GM18520 (cell line): ENCODE measurements around the gene PSG3.
"Not testable (repeated sequence)": the region's sequence is repeated elsewhere in the genome, so short reads cannot be mapped to it uniquely, and the experiment has no call there.

ENCODE experiments used
- ATAC-seq: cut with Tn5 transposase; IDR thresholded peaks from one replicate; pipeline ENCODE4 v1.9.1; 2021; ENCODE audit not compliant: unreplicated experiment

The PSG3 gene

DNA sequence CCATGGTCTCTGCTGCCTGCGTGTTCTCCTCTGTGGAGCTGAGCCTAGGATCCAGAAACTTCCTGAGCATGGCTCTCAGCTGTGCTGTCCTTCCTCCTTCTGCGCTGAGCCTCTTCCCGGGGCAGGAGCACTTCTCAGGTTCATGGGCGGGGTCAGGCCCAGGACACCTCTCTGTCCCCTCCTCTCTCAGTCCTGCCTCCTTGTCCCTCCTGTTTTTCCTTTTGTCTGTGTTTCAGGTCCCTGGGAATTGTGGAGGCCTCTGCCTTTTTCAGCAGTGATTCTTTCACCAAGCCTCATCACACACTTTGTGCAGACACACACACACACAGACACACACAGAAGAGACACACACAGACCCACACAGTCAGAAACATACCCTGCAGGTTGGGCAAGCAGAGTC is at the start of gene PSG3:
Gene PSG3, minus strand, starts transcription at position 101 of the 400 bp plus-strand sequence. Its CDS starts 97 bp downstream, at position 4.
- ATAC-seq, result not testable (repeated sequence)

DNA sequence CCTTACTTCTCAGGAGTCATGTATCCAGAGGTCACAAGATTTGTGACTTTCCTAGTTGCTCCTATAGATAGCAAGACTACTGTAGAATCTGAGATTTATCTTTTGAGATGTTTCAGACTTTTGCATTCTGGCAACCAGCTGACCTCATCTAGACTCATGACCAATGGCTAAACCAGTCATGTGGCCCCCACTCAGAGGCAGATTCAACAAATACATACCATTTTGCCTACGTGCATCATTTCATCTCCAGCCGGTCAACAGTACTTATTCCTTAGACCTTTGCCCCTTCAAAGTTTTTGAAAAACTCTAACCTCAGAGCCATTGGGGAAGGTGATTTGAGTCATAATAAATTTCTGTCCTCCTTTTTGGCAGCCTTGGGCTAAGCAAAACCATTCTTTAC is 48.5 kb upstream of the PSG3 start:
- ATAC-seq, result not testable (repeated sequence)

DNA sequence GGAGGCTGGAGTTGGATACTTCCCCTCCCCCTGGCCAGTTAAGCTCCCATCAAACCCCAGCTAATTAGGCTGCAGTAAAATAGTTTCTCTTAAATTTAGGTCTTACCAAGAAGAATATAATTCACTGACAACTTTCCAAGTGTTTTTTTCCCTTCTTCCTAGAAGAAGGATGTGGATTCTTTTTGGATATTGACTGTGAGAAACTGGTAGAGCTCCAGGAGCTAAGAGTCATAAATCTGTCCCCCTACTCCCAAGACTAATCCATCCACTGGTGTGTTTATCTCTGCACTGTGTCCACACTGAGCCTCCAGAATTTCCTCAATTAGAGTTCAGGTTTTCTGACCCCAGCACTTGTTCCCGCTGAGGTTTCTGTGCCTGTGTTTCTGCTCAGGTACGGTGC is 47.5 kb upstream of the PSG3 start:
- not testable (repeated sequence) for ATAC-seq

DNA sequence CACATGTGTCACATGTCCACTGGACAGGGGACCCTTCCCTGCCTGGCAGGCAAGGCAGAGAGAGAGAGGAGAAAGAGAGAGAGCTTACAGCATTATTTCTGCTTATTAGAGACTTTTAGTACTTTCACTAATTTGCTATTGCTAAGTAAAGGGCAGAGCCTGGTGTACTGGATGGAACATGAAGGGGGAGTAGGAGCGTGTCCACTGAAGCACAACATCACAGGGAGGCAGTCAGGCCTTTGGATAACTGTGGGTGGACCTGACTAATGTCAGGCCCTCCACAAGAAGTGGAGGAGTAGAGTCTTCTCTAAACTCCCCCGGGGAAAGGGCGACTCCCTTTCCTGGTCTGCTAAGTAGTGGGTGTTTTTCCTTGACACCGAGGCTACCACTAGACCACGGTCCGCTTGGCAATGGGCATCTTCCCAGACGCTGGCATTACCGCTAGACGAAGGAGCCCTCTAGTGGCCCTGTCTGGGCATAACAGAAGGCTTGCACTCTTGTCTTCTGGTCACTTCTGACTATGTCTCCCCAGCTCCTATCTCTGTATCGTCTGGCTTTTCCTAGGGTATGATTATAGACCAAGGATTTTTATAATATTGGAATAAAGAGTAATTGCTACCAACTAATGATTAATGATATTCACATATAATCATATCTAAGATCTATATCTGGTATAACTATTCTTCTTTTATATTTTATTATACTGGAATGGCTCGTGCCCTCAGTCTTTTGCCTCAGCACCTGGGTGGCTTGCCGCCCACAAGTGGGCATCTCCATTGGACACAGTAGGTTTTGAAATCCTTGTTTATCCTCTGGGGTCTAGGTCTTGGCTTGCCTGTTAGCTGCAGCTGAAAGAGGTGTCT is 36.7 kb upstream of the PSG3 start:
- ATAC-seq, result not testable (repeated sequence)

DNA sequence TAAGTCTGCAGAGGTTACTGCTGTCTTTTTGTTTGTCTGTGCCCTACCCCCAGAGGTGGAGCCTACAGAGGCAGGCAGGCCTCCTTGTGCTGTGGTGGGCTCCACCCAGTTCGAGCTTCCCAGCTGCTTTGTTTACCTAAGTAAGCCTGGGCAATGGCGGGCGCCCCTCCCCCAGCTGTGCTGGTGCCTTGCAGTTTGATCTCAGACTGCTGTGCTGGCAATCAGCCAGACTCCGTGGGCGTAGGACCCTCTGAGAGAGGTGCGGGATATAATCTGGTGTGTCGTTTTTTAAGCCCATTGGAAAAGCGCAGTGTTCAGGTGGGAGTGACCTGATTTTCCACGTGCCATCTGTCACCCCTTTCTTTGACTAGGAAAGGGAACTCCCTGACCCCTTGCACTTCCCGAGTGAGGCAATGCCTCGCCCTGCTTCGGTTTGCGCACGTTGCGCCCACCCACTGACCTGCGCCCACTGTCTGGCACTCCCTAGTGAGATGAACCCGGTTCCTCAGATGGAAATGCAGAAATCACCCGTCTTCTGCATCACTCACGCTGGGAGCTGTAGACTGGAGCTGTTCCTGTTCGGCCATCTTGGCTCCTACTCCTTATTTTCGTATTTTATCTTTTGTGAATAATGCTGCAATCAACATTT is 34.4 kb upstream of the PSG3 start:
- not testable (repeated sequence) for ATAC-seq

DNA sequence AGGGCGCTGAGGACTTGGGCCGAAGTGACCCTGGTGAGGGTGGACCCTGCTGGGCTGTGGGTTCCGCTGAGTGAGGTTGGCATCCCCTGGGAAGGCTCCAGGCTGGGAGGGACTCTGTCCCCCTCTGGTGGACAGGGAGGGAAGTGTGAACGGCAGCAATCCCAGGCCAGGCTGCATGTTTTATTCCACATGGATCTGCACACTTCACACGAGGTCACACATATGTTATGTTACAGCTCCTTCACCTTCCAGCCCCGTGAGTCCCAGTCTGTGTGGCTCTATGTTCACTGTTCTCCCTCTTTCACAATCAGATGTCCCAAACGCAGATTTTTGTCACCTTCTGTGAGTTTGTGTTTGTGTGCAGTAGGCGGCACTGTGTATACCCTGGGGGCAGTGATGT is 27.0 kb upstream of the PSG3 start:
- not testable (repeated sequence) for ATAC-seq

DNA sequence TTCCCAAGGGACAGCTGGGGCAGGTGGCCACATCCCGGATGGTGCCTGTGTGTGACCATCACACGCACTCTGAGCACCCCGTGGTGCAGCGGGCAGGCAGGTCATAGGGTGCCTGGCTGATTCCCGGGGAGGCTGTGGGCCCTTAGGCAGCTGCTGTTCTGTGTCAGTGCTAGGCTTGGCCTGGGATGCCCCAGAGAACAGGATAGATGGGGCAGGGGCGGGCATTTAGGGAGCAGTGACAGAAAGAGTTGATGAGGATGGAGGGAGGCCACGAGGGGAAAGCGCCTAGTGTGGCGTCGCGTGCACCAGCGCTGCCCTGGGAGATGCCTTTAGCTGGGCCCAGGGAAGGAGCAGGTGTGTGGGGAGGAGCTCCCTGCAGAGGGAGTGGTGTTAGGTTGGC is 26.6 kb upstream of the PSG3 start:
- not testable (repeated sequence) for ATAC-seq

DNA sequence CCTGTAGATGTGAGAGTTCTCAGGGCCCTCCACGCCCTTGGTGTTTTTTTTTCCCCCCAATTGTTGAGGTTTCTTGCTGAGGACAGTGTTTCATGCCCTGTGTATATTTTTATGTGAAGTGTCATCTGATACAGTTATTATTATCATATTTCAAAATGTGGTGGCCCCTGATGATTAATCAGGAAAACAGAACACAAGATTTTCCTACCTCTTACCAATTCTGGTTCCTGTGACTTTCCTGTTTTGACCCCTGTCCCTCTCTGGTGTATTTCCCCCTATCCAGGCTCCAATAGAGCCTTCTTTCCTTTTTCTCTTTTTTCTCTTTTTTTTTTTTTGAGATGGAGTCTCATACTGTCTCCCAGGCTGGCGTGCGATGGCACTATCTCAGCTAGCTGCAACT is 24.6 kb upstream of the PSG3 start:
- no peak for ATAC-seq

DNA sequence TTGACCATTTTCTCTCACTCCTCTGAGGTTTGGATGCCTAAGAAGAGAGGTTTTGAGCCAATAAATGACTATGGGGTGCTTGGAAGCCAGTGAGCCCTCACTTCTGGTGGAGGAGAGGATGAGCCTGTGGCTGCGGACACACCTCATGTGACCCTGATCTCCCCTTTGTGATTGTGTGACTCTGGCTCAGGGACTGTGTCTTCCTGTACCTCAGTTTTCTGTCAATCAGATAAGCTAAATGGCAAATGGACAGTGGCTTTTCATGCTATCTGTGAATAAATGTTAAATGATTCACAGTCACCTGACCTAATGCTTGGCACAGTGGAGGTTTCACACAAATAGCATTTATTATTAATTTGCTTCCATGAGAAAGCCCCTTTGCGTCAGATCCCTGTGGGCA is 22.5 kb upstream of the PSG3 start:
- no peak for ATAC-seq

DNA sequence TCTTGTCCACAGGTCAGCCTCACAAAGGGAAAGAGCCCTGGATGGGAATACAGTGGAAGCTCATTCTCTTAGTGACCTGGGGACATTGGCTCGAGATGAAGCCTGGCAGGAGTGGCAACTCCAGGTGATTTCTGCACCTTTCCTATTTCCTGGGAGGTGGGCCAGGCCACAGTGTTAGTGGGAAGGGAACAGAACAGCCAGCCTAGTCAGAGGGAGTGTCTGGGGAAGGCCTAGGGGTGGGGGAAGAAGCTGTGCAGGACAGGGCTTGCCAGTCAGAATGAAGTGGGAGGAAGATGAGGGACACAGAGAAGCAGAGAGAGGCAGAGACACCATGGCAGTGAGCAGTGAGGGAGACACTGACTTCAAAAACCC is 21.6 kb upstream of the PSG3 start:
- not testable (repeated sequence) for ATAC-seq

DNA sequence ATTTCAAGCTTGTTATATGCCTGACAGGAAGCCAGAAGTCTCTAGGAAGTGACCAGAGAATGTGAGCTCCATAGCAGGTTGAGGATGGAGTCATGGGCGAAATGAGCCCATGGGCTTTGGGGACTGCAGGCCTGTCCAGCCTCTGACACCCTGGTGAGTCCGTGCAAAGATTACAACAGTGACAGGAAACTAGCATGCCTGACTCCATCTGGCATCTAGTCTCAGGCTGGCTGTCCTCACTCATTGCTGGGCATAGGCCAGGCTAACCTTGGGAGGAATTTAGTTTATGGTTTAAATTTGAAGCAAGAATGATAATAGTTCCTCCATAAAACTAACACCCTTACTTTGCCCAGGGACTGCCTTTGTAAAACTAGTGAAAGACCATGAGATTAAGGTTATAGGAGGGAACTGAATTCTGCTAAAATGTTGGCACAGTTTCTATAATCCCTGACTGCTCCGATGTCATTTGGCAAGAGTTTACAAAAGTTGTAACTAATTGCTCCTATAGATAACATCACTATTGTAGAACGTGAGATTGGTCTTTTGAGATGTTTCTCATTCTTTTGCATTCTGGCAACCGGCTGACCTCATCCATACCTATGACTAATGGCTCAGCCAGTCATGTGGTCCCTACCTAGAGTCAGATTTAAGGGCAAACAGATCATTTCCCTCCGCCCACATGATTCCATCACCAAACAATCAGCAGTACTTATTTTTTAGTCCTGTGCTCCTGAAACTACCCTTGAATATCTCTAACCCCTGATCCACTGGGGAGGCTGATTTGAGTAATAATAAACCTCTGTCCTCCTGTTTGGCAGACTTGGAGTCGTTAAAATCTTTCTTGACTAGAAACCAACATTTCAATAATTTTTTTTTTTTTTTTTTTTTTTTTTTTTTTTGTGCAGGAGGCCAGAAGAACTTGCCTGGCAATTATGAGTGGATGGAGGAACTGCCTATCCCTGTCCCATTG is 21.0 kb upstream of the PSG3 start:
- ATAC-seq, result not testable (repeated sequence)

DNA sequence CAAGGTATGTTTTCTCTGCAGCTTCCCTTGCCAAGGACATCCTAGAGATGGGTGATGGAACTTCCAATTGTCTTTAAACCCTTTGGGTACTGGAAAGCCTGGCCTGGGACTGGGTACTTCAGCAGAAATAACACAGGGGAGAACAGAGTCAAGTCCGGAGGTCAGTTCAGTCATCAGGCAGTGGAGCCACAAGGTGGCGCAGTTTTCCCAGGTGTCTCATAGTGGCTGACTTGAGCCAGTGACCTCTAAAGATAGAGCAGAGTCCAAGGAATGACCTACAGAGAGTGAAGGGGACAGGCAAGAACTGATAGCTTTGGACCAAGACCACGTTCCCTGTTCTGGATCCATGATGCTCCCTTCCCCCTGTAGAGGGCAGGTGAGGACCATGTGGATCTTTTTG is 18.4 kb upstream of the PSG3 start:
- ATAC-seq, result not testable (repeated sequence)

DNA sequence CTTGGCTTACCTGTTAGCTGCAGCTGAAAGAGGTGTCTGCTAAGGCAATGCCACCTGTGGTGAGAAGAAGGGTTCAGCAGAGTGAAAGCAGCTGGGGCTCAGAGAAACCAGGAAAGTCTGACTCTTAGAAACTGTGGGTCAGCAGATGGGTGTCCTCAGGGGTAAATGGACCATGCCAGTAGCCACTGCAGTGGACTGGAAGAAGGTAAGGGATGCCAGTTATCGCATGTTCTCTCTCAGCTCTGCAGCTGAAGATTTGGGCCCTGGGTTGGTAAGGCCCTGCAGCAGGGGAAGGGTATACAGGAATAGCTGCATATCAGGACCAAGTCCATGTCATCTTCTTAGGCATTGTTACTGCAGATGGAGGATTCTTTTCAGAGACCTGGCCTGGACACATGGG is 12.0 kb upstream of the PSG3 start:
- not testable (repeated sequence) for ATAC-seq

DNA sequence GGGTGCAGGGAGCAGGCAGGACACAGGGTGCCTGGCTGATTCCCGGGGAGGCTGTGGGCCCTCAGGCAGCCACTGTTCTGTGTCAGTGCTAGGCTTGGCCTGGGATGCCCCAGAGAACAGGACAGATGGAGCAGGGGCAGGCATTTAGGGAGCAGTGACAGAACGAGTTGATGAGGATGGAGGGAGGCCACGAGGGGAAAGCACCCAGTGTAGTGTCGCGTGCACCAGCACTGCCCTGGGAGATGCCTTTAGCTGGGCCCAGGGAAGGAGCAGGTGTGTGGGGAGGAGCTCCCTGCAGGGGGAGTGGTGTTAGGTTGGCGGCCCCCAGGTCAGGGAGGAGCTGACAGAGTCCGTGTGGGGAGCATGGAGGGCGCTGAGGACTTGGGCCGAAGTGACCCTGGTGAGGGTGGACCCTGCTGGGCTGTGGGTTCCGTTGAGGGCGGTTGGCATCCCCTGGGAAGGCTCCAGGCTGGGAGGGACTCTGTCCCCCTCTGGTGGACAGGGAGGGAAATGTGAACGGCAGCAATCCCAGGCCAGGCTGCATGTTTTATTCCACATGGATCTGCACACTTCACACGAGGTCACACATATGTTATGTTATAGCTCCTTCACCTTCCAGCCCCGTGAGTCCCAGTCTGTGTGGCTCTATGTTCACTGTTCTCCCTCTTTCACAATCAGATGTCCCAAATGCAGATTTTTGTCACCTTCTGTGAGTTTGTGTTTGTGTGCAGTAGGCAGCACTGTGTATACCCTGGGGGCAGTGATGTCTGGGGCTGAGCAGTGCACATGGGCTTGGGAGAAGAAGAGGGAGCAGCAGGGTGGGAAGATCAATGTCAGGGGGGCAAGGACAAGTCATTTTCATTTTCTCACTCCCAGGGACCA is 1.7 kb upstream of the PSG3 start:
- ATAC-seq, result not testable (repeated sequence)

DNA sequence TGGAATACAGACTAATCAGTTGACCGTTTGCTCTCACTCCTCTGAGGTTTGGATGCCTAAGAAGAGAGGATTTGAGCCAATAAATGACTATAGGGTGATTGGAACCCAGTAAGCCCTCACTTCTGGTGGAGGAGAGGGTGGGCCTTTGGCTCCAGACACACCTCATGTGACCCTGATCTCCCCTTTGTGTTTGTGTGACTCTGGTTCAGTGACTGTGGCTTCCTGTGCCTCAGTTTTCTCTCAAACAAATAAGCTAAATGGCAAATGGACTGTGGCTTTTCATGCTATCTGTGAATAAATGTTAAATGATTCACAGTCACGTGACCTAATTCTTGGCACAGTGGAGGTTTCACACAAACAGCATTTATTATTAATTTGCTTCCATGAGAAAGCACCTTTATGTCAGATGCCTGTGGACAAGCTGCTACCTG is 2.7 kb downstream of the PSG3 start:
- ATAC-seq, result not testable (repeated sequence)

DNA sequence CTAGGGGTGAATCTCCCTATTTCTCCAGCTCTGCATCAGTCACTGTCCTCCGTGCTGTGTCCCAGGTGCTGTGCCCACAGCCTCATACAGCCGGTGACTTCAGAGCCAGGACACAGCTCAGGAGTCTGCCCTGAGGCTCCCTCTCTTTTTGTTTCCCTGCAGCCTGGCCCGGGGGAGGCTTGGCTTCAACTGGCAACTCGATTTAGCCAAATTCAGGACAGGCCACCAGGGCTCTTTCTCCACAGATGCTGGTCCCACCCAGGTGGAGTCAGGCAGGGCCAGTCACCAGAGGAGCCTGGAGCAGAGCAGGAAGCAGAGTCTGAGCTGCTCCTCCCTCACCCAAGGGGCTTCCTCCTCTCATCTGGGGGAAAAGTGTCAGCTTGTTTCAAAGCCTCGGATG is 11.9 kb downstream of the PSG3 start:
- ATAC-seq, result not testable (repeated sequence)

DNA sequence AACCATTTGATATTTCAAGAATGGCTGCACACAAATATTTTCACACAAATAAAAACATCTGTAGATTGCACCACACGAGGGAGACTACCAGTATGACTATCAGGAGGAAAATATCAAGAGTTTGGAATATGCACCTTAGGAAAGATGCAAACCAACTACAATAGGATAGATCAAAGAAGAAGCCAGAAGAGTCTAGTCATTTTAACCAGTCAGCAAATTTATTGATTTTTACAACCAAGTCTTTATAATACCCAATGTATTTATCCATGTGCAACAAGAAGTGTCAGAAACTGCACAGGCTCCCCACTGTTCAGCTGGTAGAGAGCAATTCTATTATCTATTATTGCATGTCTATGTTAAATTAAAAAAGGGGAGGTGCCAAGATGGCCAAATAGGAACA is 26.3 kb downstream of the PSG3 start:
- ATAC-seq, result not testable (repeated sequence)

DNA sequence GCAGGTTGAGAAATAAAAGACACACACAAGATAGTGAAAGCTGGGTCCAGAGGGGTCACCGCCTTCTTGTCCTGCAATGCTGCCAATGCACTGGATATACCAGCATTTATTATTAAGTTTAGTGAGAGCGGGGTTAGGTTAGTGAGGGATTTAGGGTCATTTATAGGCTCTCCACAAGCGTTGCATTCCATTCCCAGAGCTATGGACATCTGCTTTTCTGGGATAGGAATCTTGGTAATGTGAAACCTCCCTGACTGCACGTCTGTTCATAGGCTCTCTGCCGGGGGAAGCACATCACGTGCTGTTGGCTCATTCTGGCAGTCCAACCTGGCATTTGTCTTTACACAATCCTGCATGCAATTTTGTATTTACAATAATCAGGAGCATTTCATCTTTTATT is 27.5 kb downstream of the PSG3 start:
- not testable (repeated sequence) for ATAC-seq

DNA sequence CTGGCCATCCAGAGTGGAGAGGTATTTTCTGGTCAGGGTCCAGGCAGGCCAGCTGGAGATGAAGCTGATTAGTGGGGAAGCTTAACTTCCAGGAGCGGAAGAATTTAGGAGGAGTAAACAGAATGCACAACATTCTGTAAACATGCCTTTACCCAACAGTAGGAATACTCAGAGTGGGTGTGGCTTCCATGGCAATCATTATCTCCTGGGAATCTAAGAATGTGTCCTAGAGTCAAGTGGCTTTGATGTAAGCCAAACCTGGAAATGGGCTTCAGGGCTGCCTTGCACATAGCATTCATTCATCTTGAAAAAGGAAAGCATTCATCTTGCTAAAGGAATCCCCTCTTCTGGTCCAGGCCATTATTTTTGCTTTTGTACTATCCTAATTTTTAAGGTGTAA is 29.3 kb downstream of the PSG3 start:
- ATAC-seq, result not testable (repeated sequence)

DNA sequence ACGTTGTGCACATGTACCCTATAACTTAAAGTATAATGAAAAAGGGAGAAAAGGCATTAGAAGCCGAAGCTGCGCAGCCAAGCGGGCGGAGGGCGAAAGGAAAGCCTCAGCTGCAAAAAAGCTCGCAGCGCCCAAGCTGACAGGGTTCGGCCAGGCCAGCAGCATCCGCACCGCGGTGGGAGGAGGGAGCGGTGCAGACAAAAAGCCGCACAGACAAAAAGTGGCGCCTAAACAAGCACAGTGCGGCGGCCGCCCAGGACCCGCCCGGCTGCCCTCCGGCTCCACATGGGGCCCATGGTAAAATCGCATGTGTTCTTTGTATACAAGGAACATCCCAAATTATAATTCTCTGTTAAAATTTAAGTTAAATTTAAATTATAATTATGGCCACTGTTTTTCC is 42.4 kb downstream of the PSG3 start:
- ATAC-seq, result no peak
